ENCODE results near the gene MDK.
"Not testable (repeated sequence)": the region's sequence is repeated elsewhere in the genome, so short reads cannot be mapped to it uniquely, and the experiment has no call there.

The MDK gene

DNA sequence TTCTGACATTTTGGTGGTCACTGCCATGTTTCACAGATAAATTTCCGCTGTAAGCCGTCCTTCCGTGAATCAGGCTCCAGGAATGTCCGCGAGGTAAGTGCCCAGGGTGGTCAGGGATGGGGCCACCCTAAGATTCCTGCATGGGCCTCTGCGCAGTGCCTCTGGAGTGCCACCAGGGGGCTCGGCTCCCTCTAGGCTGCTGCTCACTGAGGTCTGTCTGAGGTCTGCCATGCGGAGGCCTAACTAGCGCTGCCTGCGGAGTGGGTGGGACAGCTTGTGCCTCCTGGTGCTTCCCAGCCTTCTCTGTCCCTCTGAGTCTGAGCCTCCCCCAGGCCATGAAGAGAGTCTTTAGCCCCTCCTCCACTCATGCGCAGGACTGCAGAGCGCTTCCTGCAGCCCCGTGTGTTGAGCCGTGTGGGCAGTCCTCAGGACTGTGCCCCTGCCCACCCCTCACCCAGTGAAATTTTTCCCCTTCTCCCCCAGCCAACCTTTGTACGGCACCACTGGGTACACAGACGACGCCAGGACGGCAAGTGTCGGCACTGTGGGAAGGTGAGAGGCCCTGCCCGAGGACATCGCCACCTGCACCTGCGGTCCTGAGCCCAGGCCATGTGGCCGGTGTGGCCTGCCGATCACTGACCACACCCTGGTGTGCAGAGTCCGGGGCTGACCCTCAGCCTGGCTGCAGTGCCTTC, 11.9 kb upstream of the MDK start:
- ATAC-seq = peak; percentile 67 to 74

DNA sequence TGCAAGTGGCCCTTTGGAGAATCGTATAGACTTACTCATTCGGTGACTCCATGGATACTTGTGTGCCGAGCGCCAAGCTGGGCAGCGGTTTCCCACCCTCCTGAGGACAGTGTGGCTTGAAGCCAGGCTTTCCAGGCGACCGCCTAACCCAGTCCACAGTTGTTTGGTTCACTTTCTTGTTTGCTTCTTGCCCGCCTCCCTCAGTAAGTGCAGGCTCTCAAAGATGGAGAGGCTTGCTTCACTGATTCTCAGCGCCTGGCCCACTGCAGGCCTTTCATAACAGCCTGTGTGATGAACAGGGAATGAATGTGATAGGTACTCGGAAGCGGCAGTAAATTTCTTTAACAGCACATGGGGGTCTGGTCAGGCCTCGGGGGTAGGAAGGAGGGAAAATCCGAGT, 11.2 kb upstream of the MDK start:
- ATAC-seq = no peak

DNA sequence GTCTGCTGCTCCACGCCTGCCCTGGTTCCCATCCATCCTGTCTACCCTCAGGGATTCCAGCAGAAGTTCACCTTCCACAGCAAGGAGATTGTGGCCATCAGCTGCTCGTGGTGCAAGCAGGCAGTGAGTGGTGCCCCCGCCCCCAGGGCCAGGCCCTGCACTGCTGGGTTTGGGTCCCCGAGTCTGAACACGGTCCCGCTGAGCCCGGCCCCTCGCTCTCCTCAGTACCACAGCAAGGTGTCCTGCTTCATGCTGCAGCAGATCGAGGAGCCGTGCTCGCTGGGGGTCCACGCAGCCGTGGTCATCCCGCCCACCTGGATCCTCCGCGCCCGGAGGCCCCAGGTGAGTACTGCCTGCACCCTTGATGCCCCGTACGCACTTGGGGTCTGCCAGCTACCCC, 10.2 kb upstream of the MDK start:
- not testable (repeated sequence) for ATAC-seq

DNA sequence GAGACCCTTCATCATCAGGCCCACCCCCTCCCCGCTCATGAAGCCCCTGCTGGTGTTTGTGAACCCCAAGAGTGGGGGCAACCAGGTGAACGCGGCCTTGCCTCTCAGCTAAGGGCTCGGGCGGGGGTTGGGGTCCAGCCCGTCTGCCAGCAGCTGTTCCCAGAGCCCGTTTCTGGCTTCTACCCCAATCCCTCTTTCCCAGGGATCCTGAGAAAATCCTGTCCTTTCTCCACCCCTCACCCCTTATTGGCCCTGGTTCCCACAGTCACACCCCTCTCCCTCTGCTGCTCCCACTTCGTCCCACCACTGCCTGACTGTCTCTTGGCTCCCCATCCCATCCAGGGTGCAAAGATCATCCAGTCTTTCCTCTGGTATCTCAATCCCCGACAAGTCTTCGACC, 9.4 kb upstream of the MDK start:
- ATAC-seq = no peak

DNA sequence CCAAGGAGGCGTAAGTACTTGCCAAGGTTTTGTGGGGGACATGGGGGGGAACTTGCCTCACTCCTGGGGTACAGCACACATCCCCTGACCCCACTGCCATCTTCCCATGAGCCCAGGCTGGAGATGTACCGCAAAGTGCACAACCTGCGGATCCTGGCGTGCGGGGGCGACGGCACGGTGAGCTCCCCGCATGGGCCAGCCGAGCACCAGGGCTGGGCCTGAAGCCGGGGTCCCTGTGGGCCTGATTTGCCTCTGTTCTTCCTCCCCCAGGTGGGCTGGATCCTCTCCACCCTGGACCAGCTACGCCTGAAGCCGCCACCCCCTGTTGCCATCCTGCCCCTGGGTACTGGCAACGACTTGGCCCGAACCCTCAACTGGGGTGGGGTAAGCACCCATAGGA, 9.0 kb upstream of the MDK start:
- ATAC-seq = not testable (repeated sequence)

DNA sequence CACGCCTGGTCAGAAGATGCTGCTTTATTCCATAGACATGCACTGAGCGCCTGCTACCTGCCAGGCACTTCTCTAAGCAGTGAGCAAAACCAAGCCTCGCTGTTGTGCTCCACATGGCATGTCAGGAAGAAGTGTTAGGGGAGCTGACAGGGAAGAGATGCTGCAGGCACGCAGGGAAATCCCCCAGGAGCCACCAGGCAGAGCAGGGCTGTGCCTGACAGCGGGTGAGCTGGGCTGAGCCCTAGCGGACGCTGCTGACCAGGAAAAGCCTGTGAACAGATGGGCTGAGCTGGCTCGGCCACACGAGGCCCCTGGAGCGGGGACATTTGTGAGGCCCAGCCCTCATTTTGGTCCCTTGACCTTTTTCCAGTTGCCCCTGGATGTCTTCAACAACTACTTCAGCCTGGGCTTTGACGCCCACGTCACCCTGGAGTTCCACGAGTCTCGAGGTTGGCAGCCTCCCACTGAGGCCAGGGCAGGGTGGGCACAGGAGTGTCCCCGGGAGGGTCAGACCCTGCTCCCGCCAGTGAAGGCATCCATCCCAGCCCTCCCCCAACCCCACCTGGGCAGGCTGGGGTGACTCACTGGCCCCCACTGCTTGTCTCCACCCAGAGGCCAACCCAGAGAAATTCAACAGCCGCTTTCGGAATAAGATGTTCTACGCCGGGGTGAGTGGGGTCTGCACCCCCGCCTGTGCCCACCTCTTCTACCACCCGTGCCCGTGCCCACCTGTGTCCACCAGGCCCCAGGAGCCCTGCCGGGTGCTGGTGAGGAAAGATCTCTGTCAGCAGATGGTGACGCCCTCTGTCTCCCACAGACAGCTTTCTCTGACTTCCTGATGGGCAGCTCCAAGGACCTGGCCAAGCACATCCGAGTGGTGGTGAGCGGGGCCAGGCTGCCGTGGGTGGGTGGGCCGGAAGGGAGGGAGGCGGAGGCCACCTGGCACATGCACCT, 7.4 kb upstream of the MDK start:
- no peak for ATAC-seq

DNA sequence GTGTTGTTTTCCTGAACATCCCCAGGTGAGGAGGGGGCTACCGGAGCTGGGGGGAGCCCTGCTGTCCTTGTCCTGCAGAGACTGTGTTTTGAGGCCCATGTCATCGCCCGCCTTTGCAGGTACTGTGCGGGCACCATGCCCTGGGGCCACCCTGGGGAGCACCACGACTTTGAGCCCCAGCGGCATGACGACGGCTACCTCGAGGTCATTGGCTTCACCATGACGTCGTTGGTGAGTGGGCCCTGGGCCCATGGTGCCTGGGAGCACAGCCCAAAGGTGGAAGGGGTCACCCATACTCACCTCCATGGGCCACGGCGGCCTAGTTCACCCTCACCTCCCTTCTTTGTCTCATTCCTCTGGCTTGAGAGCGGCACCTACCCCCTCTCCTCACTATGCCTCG, 6.7 kb upstream of the MDK start:
- ATAC-seq = no peak

DNA sequence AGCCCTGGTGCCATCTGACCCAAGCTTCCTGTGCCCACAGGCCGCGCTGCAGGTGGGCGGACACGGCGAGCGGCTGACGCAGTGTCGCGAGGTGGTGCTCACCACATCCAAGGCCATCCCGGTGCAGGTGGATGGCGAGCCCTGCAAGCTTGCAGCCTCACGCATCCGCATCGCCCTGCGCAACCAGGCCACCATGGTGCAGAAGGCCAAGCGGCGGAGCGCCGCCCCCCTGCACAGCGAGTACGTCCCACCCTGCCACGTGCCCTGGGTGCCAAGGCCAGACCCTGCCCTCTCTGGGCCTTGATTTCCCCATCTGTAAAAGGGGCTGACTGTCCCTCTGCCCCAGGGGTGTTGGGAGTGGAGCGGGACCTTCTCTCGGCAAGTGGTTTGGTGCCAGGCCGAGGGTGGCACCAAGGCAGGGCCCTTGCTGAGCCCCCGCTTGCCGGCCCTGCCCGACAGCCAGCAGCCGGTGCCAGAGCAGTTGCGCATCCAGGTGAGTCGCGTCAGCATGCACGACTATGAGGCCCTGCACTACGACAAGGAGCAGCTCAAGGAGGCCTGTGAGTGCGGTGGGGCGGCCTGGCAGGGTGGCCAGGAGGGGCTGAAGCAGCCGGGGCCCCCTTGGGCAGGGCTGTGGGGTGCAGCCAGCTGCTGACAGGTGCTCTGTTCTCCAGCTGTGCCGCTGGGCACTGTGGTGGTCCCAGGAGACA, 5.9 kb upstream of the MDK start:
- ATAC-seq = no peak

DNA sequence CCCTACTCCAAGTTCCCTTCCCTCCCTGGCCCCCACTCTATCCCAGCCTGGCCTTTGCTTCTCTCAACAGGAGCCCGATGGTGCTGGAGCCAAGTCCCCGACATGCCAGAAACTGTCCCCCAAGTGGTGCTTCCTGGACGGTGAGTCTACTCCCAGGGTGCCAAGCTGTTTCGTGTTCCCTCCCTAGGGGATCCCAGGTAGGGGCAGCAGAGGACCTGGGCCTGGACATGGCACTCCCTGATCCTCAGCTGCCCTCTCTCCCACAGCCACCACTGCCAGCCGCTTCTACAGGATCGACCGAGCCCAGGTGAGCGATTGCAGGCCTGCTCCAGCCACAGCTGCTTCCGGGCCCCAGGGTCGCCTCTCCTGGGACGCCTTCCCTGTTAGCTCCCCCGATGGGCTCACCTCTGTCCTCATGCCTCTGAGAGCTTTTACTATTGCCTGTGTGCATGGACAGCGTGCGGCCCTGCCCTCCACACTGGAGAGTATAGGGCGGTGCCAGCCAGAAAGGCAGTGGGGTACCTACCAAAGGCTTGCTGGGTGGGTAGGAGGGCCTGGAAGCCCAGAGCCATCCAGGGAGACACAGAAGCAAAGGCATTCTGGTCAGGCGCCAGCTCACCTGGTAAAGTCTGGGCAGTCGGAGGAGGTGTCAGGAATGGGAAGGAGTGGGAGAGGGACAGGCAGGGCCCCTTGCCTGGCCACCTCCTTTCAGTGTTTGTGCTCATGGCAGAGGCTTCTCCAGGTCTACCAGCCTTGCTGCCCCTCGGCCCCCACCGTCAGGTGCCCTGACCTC, 5.0 kb upstream of the MDK start:
- ATAC-seq = no peak

DNA sequence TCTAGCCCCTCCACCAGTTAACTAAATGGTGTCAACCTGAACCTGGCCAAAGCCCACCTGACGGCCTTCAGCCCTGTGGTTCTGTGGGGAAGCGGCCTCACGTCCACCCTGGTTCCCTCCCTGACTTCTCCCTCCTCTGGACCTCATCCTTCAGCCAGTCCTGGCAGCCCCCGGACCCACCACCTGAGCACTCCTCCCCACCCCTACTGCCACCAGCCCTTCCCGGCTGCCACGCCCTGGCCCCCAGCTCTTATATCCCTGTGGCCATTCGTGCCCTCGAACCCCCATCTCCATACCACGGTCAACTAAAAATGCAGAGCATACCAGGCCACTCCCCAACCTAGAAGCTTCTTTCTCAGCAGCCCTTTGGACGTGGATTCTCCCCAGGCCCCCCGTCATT, 4.2 kb upstream of the MDK start:
- no peak for ATAC-seq

DNA sequence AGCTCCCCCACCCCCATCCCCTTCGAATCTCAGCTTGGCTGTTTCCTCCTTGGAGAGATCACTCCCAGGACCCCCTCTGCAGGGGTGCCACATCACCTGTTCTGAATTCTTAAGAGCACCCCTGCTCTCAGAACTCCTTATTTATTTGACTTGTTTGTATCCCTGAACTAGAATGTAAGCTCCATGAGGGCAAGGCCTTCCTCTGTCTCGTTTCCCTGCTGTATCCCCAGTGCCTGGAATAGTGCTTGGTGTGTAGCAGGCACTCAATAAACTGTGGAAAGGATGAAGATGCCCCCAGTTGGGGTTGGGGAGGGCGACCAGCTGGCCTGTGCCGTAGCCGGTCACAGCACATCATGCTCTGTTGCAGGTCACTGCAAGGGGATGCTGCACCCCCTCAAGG, 3.6 kb upstream of the MDK start:
- ATAC-seq = no peak

DNA sequence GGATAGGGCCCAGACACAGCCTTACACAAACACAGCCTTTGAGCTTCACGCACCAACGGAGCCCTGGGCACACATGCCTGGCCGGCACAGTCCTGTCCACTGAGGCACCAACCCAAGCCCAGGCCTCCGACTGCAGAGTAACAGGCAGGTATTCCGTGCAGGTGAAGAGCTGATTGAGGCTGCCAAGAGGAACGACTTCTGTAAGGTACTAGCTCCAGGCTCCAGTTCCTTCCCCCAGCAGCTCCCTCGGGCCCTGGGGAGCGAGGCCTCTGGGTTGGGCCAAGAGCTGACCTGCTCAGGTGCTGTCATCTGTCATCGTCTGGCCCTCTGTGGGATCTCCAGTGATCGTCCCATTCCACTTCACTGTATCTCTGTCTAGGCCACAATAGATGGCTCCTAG, 3.2 kb upstream of the MDK start:
- no peak for ATAC-seq

DNA sequence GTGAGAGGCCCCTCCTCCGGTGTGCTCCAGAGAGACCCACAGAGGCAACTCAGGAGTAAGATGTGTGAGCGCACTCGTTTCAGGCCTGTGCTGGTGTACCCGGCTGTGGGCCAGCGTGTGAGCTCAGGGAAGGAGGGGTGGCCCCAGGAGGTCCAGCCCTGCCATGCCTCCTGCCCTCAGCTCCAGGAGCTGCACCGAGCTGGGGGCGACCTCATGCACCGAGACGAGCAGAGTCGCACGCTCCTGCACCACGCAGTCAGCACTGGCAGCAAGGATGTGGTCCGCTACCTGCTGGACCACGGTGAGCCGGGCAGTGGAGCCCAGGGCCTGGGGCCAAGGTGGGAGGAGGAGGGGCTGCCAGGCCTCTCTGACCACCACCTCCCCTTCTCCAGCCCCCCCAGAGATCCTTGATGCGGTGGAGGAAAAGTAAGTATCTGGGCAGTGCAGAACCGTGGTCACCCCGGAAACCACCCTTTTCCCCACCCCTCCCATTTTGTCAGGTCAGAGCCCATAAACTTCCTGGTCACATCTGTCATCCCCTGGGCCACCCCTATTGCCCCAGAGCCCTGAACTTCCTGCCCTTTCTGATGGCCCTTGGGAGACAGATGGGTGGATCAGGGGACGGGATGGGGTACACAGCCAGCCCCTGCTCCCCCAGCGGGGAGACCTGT, 2.5 kb upstream of the MDK start:
- no peak for ATAC-seq

DNA sequence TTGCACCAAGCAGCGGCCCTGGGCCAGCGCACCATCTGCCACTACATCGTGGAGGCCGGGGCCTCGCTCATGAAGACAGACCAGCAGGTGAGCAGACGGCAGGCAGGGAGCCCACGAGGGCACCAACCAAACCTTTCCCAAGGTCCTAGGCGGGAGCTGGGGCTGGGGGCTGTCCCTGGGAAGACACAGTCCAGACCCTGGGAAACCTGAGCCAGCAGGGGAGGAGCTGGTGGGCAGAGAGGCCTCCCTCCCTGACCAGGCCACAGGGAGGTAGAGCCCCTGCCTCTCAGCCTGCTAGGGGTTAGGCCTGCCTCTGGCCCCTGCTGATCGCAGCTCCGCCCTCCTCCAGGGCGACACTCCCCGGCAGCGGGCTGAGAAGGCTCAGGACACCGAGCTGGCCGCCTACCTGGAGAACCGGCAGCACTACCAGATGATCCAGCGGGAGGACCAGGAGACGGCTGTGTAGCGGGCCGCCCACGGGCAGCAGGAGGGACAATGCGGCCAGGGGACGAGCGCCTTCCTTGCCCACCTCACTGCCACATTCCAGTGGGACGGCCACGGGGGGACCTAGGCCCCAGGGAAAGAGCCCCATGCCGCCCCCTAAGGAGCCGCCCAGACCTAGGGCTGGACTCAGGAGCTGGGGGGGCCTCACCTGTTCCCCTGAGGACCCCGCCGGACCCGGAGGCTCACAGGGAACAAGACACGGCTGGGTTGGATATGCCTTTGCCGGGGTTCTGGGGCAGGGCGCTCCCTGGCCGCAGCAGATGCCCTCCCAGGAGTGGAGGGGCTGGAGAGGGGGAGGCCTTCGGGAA, 1.8 kb upstream of the MDK start:
- ATAC-seq = not testable (repeated sequence)

DNA sequence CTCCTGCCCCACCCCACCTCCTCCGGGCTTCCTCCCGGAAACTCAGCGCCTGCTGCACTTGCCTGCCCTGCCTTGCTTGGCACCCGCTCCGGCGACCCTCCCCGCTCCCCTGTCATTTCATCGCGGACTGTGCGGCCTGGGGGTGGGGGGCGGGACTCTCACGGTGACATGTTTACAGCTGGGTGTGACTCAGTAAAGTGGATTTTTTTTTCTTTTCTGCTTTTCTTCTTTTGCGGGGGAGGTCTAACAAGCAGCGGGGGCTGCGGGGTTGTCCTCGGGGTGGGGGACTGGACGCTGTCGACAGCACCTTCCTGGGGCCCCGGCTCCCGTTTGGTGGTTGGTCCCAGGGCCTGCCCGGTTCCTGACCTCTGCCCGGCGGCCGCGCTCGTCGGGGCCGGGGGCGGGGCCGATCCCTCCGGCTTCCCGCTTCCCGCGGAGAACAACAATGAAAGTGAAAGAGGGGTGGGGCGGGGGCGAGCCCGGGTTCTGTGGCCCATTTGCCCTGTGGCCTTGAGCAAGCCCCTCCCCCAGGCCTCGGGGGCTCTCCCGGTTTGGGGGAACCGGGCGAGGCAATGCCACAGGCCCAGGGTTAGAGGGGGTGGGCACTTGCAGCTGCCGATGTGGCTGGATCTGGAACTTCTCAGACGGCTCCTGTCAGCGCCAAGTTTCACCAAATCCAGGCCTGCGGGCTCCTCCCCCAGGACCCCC, 975 bp upstream of the MDK start:
- peak; percentile 52 to 54 for ATAC-seq

DNA sequence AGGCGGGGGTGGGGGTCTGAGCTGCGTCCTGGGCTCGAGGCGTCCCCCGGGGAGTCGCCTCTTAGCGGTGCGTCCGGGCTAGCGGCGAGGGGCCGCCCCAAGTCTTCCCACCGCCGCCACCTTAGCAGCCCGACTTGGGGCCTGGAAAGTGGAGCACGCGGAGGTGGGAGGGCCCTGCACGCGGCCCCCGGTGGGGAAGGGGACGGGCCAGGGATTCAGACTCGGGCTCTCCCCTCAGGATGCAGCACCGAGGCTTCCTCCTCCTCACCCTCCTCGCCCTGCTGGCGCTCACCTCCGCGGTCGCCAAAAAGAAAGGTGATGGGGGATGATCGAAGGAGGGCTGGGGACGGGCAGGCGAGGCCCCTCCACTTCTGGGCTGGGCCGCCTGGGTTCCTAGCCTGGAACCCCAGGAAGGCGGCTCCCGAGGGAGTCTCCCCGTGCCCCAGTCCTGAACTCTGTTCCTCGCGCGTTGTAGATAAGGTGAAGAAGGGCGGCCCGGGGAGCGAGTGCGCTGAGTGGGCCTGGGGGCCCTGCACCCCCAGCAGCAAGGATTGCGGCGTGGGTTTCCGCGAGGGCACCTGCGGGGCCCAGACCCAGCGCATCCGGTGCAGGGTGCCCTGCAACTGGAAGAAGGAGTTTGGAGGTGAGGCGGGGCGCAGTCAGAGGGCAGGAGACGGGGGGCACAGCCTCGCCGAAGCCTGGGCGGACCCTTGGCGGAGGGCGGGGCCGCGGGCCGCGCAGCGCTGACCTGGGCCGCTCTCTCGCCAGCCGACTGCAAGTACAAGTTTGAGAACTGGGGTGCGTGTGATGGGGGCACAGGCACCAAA, 563 bp downstream of the MDK start:
- peak in 1 of 2 donors; percentile 7 for ATAC-seq

DNA sequence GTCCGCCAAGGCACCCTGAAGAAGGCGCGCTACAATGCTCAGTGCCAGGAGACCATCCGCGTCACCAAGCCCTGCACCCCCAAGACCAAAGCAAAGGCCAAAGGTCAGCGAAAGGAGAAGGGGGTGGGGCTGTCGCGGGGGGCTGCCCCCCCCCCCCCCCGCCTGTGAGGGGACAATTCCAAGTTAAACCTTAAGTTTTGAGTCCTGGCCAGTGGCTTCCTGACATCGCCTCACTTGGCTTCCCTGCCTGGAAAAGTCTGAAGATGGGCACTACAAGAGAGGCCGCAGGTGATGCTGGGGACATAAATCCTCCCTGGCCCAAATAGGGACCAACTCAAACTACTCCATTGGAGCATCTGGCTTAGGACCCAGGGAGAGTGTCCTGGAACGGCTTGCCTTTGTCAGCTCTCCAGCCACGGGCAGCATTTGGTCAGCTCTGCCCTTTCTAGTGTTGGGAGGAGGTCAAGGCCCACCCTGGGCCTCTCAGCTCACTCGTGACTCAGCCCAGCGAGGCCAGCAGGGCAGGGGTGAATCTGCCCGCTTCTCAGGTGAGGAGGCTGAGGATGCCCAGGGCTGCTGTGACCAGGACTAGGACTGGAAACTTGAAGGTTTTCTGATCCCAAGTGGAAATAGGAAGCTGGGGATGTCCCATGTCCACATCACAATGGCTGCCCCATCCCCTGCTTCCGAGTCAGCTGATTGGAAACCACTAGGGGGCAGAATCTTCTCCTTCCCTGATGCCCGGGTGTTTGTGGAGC, 1.4 kb downstream of the MDK start:
- ATAC-seq = no peak

DNA sequence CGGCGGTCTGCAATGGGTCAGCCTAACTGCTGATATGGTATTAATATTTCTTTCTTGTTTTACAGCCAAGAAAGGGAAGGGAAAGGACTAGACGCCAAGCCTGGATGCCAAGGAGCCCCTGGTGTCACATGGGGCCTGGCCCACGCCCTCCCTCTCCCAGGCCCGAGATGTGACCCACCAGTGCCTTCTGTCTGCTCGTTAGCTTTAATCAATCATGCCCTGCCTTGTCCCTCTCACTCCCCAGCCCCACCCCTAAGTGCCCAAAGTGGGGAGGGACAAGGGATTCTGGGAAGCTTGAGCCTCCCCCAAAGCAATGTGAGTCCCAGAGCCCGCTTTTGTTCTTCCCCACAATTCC, 1.9 kb downstream of the MDK start:
- no peak for ATAC-seq
